ENCODE results near the gene SF1. TPM values are rescaled to one million over a fixed set of nuclear protein-coding genes. Genes with fewer than 3 reads are reported as not detected.

Gene SF1
- polyA plus RNA-seq, 4 donors = 69.8 to 328 (median 83.5) TPM

DNA sequence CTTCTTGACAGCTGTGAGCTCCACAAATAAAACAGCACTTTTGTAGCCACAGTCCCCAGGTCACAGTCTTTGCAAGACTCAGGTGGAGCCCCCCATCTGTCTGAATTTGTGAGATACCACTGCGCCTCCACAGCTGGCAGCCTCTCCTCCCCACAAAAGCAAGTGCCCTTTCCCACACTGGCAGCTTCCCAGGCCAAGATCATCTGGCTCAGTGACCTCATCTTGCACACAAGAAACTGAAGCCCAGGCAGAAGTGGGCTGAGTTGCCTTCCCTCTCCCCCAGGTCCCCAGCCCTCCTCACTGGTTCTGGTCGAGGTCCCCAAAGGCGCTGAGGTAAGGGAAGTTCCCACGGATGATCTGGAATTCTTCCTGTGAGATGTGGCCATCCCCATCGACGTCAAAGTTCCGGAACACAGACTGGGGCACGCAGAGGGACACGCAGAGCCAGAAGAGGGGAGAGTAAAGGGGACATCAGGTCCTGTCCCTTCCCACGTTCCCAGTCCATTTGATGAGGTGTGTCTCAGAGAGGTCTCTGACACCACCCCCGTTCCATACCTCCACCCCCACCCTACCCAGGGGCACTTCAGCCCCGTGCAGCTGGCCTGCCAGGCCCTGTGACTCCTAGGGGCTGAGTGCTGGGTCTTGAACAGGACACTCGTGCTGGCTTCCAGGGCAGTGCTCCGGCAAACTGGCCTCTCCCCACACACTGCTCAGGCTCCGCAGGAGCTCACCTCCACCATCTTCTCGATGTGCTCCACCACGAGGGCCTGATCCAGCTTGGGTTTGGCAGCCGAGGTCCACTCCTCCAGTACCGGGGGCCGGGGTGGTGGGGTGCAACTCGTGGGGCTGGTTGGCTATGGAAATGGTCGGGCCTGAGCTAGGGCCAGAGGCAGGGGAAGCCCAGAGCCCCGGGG, 43.3 kb downstream of the SF1 start:
- DNase-seq (no peak), FAIRE-seq (no peak)
- 73 to 78% (median 74%) methylated on average over 20 to 23 of the region's 23 CpGs for WGBS, 3 donors

GRCh38 chr11:64731601-64732000, 46.7 kb downstream of the SF1 start:
- no peak for FAIRE-seq
- Histone ChIP-seq H3K36me3 (ENCODE audit: control insufficient read depth in 3 of 3, insufficient read depth in 2 of 3, low read depth in 1 of 3, low read length in 3 of 3) (no peaks in the 10 kb centered on the region), H3K4me3 (ENCODE audit: low read depth in 1 of 3, low read length in 3 of 3) (no peak overlapping the region), H3K9me3 (ENCODE audit: control insufficient read depth in 2 of 2, insufficient read depth in 1 of 2, low read depth in 1 of 2, low read length in 1 of 2) (no peaks in the 10 kb centered on the region), H3K27ac (ENCODE audit: low read depth in 1 of 3, low read length in 2 of 3) (no peak overlapping the region), H3K27me3 (ENCODE audit: control insufficient read depth in 3 of 3, insufficient read depth in 3 of 3, low read length in 3 of 3) (peaks cover 0 to 31% (median 0%) of the 10 kb centered on the region in 3 donors), H3K4me1 (ENCODE audit: control insufficient read depth in 3 of 3, insufficient read depth in 2 of 3, low read depth in 1 of 3, low read length in 2 of 3) (peaks cover 0 to 3% (median 0%) of the 10 kb centered on the region in 3 donors)
- DNase-seq = no peak
- WGBS, 3 donors = 75 to 91% (median 88%) methylated on average over 3 of the region's 3 CpGs

More for the DNA sequence above, 43.3 kb downstream of the SF1 start:
- Histone ChIP-seq H3K4me1 (ENCODE audit: control insufficient read depth in 3 of 3, insufficient read depth in 2 of 3, low read depth in 1 of 3, low read length in 2 of 3) (peaks cover 0 to under 1% (median 0%) of the 10 kb centered on the region in 3 donors), H3K4me3 (ENCODE audit: low read depth in 1 of 3, low read length in 3 of 3) (no peak overlapping the region), H3K27me3 (ENCODE audit: control insufficient read depth in 3 of 3, insufficient read depth in 3 of 3, low read length in 3 of 3) (peaks cover 0 to 36% (median 0%) of the 10 kb centered on the region in 3 donors), H3K36me3 (ENCODE audit: control insufficient read depth in 3 of 3, insufficient read depth in 2 of 3, low read depth in 1 of 3, low read length in 3 of 3) (peaks cover 0 to 3% (median 0%) of the 10 kb centered on the region in 3 donors), H3K27ac (ENCODE audit: low read depth in 1 of 3, low read length in 2 of 3) (no peak overlapping the region), H3K9me3 (ENCODE audit: control insufficient read depth in 2 of 2, insufficient read depth in 1 of 2, low read depth in 1 of 2, low read length in 1 of 2) (no peaks in the 10 kb centered on the region)

DNA sequence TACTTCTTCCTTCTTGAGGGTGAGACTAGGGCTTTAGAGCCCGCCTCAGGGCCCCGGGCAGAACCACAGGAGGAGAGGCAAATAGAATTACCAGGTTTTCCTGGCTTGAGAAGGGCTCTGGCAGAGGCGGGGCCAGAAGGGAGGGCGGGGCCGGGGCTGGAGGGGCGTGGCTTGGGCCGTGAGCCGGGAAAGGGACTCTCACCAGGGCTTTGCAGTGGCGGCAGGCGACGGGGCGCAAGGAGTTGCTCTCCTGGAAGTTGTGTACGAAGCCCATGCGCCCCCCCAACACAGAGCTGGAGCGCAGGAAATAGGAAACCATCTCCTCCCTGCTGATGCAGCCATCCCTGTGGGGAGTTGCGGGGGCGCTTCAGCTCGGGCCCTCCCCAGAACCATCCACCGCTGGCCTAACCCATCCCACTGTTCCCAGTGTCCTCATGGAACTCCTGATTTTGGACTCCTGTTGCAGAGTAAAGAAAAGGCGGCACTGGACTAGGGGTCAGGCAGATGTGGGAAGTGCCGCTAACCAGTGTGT, 48.4 kb downstream of the SF1 start:
- H3K4me1 ChIP-seq (ENCODE audit: control insufficient read depth in 3 of 3, insufficient read depth in 2 of 3, low read depth in 1 of 3, low read length in 2 of 3) = peaks cover 0 to 8% (median 0%) of the 10 kb centered on the region in 3 donors
- H3K27me3 ChIP-seq (ENCODE audit: control insufficient read depth in 3 of 3, insufficient read depth in 3 of 3, low read length in 3 of 3) = peaks cover 0 to 22% (median 0%) of the 10 kb centered on the region in 3 donors
- 28 to 44% (median 34%) methylated on average over 20 to 21 of the region's 21 CpGs for WGBS, 3 donors
- H3K36me3 ChIP-seq (ENCODE audit: control insufficient read depth in 3 of 3, insufficient read depth in 2 of 3, low read depth in 1 of 3, low read length in 3 of 3) = no peaks in the 10 kb centered on the region
- no peak overlapping the region for H3K27ac ChIP-seq (ENCODE audit: low read depth in 1 of 3, low read length in 2 of 3)
- no peak overlapping the region for H3K4me3 ChIP-seq (ENCODE audit: low read depth in 1 of 3, low read length in 3 of 3)
- FAIRE-seq (no peak), DNase-seq (peak; percentile 25 to 69)
- H3K9me3 ChIP-seq (ENCODE audit: control insufficient read depth in 2 of 2, insufficient read depth in 1 of 2, low read depth in 1 of 2, low read length in 1 of 2) = no peaks in the 10 kb centered on the region

GRCh38 chr11:64728757-64729365, 49.5 kb downstream of the SF1 start:
- Histone ChIP-seq H3K4me3 (ENCODE audit: low read depth in 1 of 3, low read length in 3 of 3) (no peak overlapping the region), H3K4me1 (ENCODE audit: control insufficient read depth in 3 of 3, insufficient read depth in 2 of 3, low read depth in 1 of 3, low read length in 2 of 3) (peaks cover 0 to 10% (median 0%) of the 10 kb centered on the region in 3 donors), H3K36me3 (ENCODE audit: control insufficient read depth in 3 of 3, insufficient read depth in 2 of 3, low read depth in 1 of 3, low read length in 3 of 3) (no peaks in the 10 kb centered on the region), H3K9me3 (ENCODE audit: control insufficient read depth in 2 of 2, insufficient read depth in 1 of 2, low read depth in 1 of 2, low read length in 1 of 2) (no peaks in the 10 kb centered on the region), H3K27me3 (ENCODE audit: control insufficient read depth in 3 of 3, insufficient read depth in 3 of 3, low read length in 3 of 3) (peaks cover 0 to 19% (median 0%) of the 10 kb centered on the region in 3 donors), H3K27ac (ENCODE audit: low read depth in 1 of 3, low read length in 2 of 3) (no peak overlapping the region)
- DNase-seq (no peak), FAIRE-seq (no peak)
- WGBS, 3 donors = 75 to 88% (median 76%) methylated on average over 11 of the region's 11 CpGs

DNA sequence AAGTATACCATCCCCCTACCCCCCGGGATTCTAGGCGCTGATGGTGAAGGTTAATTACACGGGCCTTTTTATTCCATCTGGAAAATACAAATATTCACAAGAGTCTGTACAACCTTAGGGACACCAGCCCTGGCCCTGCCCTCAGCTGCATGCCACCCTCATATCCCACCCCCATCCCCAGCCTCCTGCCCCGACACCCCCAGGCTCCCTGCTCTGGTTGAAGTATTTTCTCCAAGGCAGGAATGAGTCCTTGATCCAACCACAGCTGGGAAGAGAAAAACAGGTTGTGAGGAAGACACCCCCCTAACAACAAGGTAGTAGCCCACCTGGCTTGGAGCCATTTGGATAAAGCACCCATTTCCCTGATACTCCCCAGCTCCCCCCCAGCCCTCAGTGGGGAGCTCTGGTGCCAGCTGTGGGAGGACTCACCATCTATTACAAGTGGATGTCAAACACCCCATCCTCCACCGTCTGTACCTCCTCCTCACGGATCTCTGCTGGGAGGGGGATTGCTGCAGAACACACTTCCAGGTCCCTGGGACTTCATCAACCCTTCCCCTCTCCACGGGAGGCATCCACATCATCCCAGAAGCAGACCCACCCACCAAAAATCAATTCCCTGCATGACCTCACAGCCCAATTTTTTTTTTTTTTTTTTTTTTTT, 51.3 kb downstream of the SF1 start:
- 44 to 74% (median 60%) methylated on average over 7 of the region's 7 CpGs for WGBS, 3 donors
- Histone ChIP-seq H3K4me3 (ENCODE audit: low read depth in 1 of 3, low read length in 3 of 3) (no peak overlapping the region), H3K9me3 (ENCODE audit: control insufficient read depth in 2 of 2, insufficient read depth in 1 of 2, low read depth in 1 of 2, low read length in 1 of 2) (no peaks in the 10 kb centered on the region), H3K4me1 (ENCODE audit: control insufficient read depth in 3 of 3, insufficient read depth in 2 of 3, low read depth in 1 of 3, low read length in 2 of 3) (peaks cover 0 to 16% (median 0%) of the 10 kb centered on the region in 3 donors), H3K27ac (ENCODE audit: low read depth in 1 of 3, low read length in 2 of 3) (no peak overlapping the region), H3K36me3 (ENCODE audit: control insufficient read depth in 3 of 3, insufficient read depth in 2 of 3, low read depth in 1 of 3, low read length in 3 of 3) (no peaks in the 10 kb centered on the region), H3K27me3 (ENCODE audit: control insufficient read depth in 3 of 3, insufficient read depth in 3 of 3, low read length in 3 of 3) (peaks cover 0 to 26% (median 1%) of the 10 kb centered on the region in 3 donors)
- FAIRE-seq = no peak
- no peak for DNase-seq

DNA sequence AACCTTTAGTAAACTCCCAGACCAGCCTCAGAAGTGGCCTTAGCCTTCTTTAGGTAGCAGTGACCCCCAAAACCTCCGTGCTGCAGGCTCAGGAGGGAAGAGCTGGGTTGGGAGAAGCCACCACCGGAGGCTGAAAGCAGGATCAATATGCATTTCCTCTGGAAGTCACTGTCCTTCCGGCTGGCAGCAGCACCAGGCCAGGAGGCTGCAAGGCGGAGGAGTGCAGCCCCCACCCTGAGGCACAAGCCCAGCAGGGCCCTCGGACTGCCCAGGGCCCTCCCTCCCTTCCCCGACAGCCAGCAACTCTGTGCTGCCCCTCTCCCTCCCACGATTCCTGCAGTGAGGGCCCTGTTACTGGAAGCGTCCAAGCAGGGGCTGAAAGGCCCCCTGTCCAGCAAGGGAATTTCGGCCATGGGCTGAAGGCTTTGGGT, 52.1 kb downstream of the SF1 start:
- WGBS, 3 donors = 43 to 59% (median 54%) methylated on average over 7 to 9 of the region's 9 CpGs
- H3K27me3 ChIP-seq (ENCODE audit: control insufficient read depth in 3 of 3, insufficient read depth in 3 of 3, low read length in 3 of 3) = peaks cover 1 to 34% (median 5%) of the 10 kb centered on the region in 3 donors
- H3K9me3 ChIP-seq (ENCODE audit: control insufficient read depth in 2 of 2, insufficient read depth in 1 of 2, low read depth in 1 of 2, low read length in 1 of 2) = no peaks in the 10 kb centered on the region
- no peaks in the 10 kb centered on the region for H3K36me3 ChIP-seq (ENCODE audit: control insufficient read depth in 3 of 3, insufficient read depth in 2 of 3, low read depth in 1 of 3, low read length in 3 of 3)
- H3K27ac ChIP-seq (ENCODE audit: low read depth in 1 of 3, low read length in 2 of 3) = no peak overlapping the region
- peaks cover 0 to 16% (median 0%) of the 10 kb centered on the region in 3 donors for H3K4me1 ChIP-seq (ENCODE audit: control insufficient read depth in 3 of 3, insufficient read depth in 2 of 3, low read depth in 1 of 3, low read length in 2 of 3)
- no peak overlapping the region for H3K4me3 ChIP-seq (ENCODE audit: low read depth in 1 of 3, low read length in 3 of 3)
- DNase-seq (no peak), FAIRE-seq (no peak)

GRCh38 chr11:64724863-64725532, 53.3 kb downstream of the SF1 start:
- no peak for FAIRE-seq
- Histone ChIP-seq H3K27me3 (ENCODE audit: control insufficient read depth in 3 of 3, insufficient read depth in 3 of 3, low read length in 3 of 3) (peaks cover 3 to 37% (median 5%) of the 10 kb centered on the region in 3 donors), H3K4me3 (ENCODE audit: low read depth in 1 of 3, low read length in 3 of 3) (no peak overlapping the region), H3K27ac (ENCODE audit: low read depth in 1 of 3, low read length in 2 of 3) (no peak overlapping the region), H3K36me3 (ENCODE audit: control insufficient read depth in 3 of 3, insufficient read depth in 2 of 3, low read depth in 1 of 3, low read length in 3 of 3) (no peaks in the 10 kb centered on the region), H3K9me3 (ENCODE audit: control insufficient read depth in 2 of 2, insufficient read depth in 1 of 2, low read depth in 1 of 2, low read length in 1 of 2) (no peaks in the 10 kb centered on the region), H3K4me1 (ENCODE audit: control insufficient read depth in 3 of 3, insufficient read depth in 2 of 3, low read depth in 1 of 3, low read length in 2 of 3) (peaks cover 0 to 15% (median 0%) of the 10 kb centered on the region in 3 donors)
- DNase-seq = peak; percentile 12 to 83
- 53 to 70% (median 54%) methylated on average over 7 of the region's 7 CpGs for WGBS, 3 donors
